Measurements from ENCODE around the gene SHANK2. TPM values are rescaled to one million over a fixed set of nuclear protein-coding genes. Genes with fewer than 3 reads are reported as not detected.

The SHANK2 gene
- total and polyA plus RNA-seq, 2 of the 4 experiments (the other 2 are of a cell fraction) = 1.6 to 2.2 TPM

DNA sequence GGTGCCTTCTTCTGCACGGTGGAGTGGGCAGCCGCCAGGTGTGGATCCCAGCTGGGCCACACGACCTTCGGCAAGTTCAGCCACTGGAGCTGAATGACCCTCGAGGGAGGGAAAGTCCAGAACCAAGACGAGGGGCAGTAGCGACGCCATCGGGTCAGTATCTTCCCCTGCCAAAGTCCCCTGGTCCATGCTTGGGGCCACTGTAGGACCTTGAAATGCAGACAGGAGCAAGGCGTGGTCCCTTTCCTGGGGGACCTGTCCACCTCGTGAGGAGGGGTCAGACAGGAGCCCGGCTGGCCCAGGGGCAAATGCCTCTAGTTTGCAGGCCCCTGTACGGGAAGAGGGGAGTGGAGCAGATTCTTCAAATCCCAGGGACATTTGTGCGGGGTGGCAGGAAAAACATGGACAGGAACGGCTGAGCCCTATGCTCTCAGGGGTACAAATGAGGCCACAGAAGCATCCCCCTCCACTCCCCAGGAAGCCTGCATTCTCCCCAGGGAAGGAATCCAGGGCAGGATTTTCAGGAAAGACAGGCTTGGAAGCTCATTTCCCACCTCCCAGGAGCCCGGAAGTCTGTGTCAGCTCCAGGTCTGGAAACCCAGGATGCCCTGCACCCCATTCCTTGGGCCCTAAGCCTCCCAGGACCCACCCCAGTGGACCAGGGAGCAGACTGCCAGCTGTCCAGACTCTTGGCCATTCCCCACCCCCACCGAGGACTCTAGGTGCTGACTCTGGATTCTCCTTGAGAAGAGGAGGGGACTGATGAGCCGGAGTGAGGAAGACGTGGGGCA lies 6.6 kb downstream of the SHANK2 start:
- Histone ChIP-seq H3K79me1 (ENCODE audit: low read depth in 1 of 2, low read length in 2 of 2) (peaks cover 0 to 6% of the 10 kb centered on the region in 2 experiments; a peak in 2 of 4 replicates), H3K4ac (ENCODE audit: low read depth, low read length) (no peak overlapping the region), H3K4me2 (ENCODE audit: low read depth, low read length) (no peak overlapping the region), H2AK5ac (ENCODE audit: low read depth, low read length) (0 out of 2 replicates have a peak overlapping the region, but pooled peaks have one; percentile 16), H4K5ac (ENCODE audit: low read depth, low read length) (no peak overlapping the region), H3K14ac (replicated peaks; ENCODE audit: low read depth, low read length) (no peak overlapping the region), H3K9me1 (ENCODE audit: insufficient read depth, low read length) (peaks cover 8% of the 10 kb centered on the region), H3K4me1 (ENCODE audit: control insufficient read depth, insufficient read depth, low read length) (peaks cover 9% of the 10 kb centered on the region), H2BK20ac (ENCODE audit: low read depth, low read length) (no peak overlapping the region), H3K18ac (ENCODE audit: low read depth, low read length) (no peak overlapping the region), H3K27me3 (ENCODE audit: control insufficient read depth, insufficient read depth, low read length) (peaks cover 3% of the 10 kb centered on the region; the same call in 1 of the 2 replicates), H2BK15ac (ENCODE audit: low read depth, low read length) (no peak overlapping the region), H3K56ac (ENCODE audit: extremely low read depth, insufficient read depth, low read length) (no peak overlapping the region), H4K8ac (ENCODE audit: low read depth in 2 of 2, low read length in 2 of 2) (no peak overlapping the region), H4K91ac (ENCODE audit: insufficient read depth, low read depth, low read length) (no peak overlapping the region), H3K27ac (ENCODE audit: insufficient read depth, low read length) (no peak overlapping the region), H3K23ac (ENCODE audit: low read depth, low read length) (no peak overlapping the region), H3K36me3 (ENCODE audit: control insufficient read depth, insufficient read depth, low read length) (no peaks in the 10 kb centered on the region), H2BK120ac (ENCODE audit: low read depth, low read length) (no peak overlapping the region), H2AK9ac (replicated peaks; ENCODE audit: low read depth, low read length, poor library complexity) (no peak overlapping the region), H2AFZ (replicated peaks; ENCODE audit: low read length, poor library complexity) (no peak overlapping the region), H3K9me3 (ENCODE audit: control insufficient read depth, insufficient read depth, low read length) (no peaks in the 10 kb centered on the region), H2BK5ac (ENCODE audit: low read depth, low read length, poor library complexity, severe bottlenecking) (no peak overlapping the region), H3K4me3 (ENCODE audit: insufficient read depth, low read depth, low read length) (no peak overlapping the region), H3K9ac (ENCODE audit: low read depth, low read length) (no peak overlapping the region), H4K20me1 (ENCODE audit: insufficient read depth, low read length) (peaks cover 10% of the 10 kb centered on the region; the same call in 1 of the 2 replicates)
- in situ Hi-C loops (cut with MboI; ENCODE audit: low sequenced_read_pairs) = no loop called here
- dilution Hi-C loops (cut with HindIII; ENCODE audit: low sequenced_read_pairs, unreplicated experiment) = no loop called here
- POLR2A ChIA-PET (ENCODE audit: unreplicated experiment) = no interaction called here
- intact Hi-C loops (cut with micrococcal nuclease) = no loop called here
- BruUV-seq (replicated peaks) = no TSS peak
- CTCF ChIA-PET = interaction anchor here (0.5 kb wide), 1 partner anchor 14 kb away, joined by 3 read pairs; no protein-coding TSS in a partner anchor
- WGBS, 2 experiments (ENCODE audit: extremely low coverage in 2 of 2, insufficient read length in 1 of 2) = 51% methylated on average over 5 of the region's 19 CpGs; no CpG with 5 or more reads in 1 of the 2 experiments
- no peak for ATAC-seq (ENCODE audit: low read depth)
- DNase-seq = no peak
- TF ChIP-seq POLR2A (IDR thresholded peaks at IDR 0.05; ENCODE audit: low read depth, low read length) = no peak
- no peak for TF ChIP-seq MXI1 (IDR thresholded peaks at IDR 0.05; ENCODE audit: borderline replicate concordance, low read depth, low read length)
- TF ChIP-seq MAZ (IDR thresholded peaks at IDR 0.05; ENCODE audit: borderline replicate concordance, low read depth, low read length) = no peak
- no peak for TF ChIP-seq RFX5 (IDR thresholded peaks at IDR 0.05; ENCODE audit: low read depth, low read length)
- no peak for TF ChIP-seq MAFK (IDR thresholded peaks at IDR 0.05; ENCODE audit: low read depth, low read length)
- no peak for TF ChIP-seq BHLHE40 (IDR thresholded peaks at IDR 0.05; ENCODE audit: low read depth, low read length)
- TF ChIP-seq CEBPB (IDR thresholded peaks at IDR 0.05; ENCODE audit: low read depth, low read length) = no peak
- no peak for TF ChIP-seq NFE2L2 (IDR thresholded peaks at IDR 0.05; ENCODE audit: low read depth, low read length)
- TF ChIP-seq, protein P1, sequence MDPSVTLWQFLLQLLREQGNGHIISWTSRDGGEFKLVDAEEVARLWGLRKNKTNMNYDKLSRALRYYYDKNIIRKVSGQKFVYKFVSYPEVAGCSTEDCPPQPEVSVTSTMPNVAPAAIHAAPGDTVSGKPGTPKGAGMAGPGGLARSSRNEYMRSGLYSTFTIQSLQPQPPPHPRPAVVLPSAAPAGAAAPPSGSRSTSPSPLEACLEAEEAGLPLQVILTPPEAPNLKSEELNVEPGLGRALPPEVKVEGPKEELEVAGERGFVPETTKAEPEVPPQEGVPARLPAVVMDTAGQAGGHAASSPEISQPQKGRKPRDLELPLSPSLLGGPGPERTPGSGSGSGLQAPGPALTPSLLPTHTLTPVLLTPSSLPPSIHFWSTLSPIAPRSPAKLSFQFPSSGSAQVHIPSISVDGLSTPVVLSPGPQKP (IDR thresholded peaks at IDR 0.05; ENCODE audit: borderline replicate concordance, low read depth, low read length) = no peak
- TF ChIP-seq, protein P2, sequence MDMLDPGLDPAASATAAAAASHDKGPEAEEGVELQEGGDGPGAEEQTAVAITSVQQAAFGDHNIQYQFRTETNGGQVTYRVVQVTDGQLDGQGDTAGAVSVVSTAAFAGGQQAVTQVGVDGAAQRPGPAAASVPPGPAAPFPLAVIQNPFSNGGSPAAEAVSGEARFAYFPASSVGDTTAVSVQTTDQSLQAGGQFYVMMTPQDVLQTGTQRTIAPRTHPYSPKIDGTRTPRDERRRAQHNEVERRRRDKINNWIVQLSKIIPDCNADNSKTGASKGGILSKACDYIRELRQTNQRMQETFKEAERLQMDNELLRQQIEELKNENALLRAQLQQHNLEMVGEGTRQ (IDR thresholded peaks at IDR 0.05; ENCODE audit: low read depth, low read length) = no peak
- no peak for TF ChIP-seq FOS (IDR thresholded peaks at IDR 0.05; ENCODE audit: low read depth, low read length)
- TF ChIP-seq RAD21 (IDR thresholded peaks at IDR 0.05; ENCODE audit: low read length) = no peak
- TF ChIP-seq, protein P3, sequence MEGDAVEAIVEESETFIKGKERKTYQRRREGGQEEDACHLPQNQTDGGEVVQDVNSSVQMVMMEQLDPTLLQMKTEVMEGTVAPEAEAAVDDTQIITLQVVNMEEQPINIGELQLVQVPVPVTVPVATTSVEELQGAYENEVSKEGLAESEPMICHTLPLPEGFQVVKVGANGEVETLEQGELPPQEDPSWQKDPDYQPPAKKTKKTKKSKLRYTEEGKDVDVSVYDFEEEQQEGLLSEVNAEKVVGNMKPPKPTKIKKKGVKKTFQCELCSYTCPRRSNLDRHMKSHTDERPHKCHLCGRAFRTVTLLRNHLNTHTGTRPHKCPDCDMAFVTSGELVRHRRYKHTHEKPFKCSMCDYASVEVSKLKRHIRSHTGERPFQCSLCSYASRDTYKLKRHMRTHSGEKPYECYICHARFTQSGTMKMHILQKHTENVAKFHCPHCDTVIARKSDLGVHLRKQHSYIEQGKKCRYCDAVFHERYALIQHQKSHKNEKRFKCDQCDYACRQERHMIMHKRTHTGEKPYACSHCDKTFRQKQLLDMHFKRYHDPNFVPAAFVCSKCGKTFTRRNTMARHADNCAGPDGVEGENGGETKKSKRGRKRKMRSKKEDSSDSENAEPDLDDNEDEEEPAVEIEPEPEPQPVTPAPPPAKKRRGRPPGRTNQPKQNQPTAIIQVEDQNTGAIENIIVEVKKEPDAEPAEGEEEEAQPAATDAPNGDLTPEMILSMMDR (conservative IDR thresholded peaks at IDR 0.05; ENCODE audit: low read depth, low read length) = no peak
- no peak for TF ChIP-seq SMC3 (IDR thresholded peaks at IDR 0.05; ENCODE audit: low read depth, low read length)
- TF ChIP-seq CHD1 (IDR thresholded peaks at IDR 0.05; ENCODE audit: low read depth, low read length) = no peak
